Prostate gland (tissue), 2 donors: ENCODE data around the gene MYO1B. TPM values are rescaled to one million over a fixed set of nuclear protein-coding genes. Genes with fewer than 3 reads are reported as not detected.

ENCODE experiments used
- DNase-seq: peaks from one replicate; pipeline ENCODE4 v3.0.0-alpha.2; 2019; ENCODE audit warnings: low spot score
- H3K27ac ChIP-seq, 2 donors: fragments of 200-600 bp; sonication (generic); 2 replicates each; pipeline ENCODE4 v1.5.1; 2017 to 2019
- H3K27me3 ChIP-seq: fragments of 200-600 bp; sonication (generic); replicated peaks from 2 replicates; pipeline ENCODE4 v1.5.1; 2019; ENCODE audit not compliant: insufficient read depth
- H3K36me3 ChIP-seq, 2 donors: fragments of 200-600 bp; sonication (generic); 1 replicate in 1 of 2; 2 replicates in 1 of 2; pipeline versions ENCODE4 v1.5.1 to v1.8.1; 2017 to 2019
- H3K4me1 ChIP-seq: fragments of 200-600 bp; sonication (generic); replicated peaks from 2 replicates; pipeline ENCODE4 v1.5.1; 2019
- H3K4me3 ChIP-seq, 2 donors: fragments of 200-600 bp; sonication (generic); 2 replicates each; pipeline ENCODE4 v1.5.1; 2017 to 2019
- H3K9me3 ChIP-seq: fragments of 200-600 bp; sonication (generic); 2 replicates; pipeline ENCODE4 v1.5.1; 2017
- POLR2A ChIP-seq: fragments of 450-650 bp; IDR thresholded peaks from one replicate; pipeline ENCODE4 v1.6.1; 2016; ENCODE audit warnings: antibody characterized with exemption, mild to moderate bottlenecking
- POLR2AphosphoS5 ChIP-seq: sonication (generic); formaldehyde crosslinking; IDR thresholded peaks from one replicate; pipeline ENCODE4 v1.6.1; 2017; ENCODE audit warnings: antibody characterized with exemption
- WGBS: methylation state at CpG from one replicate; pipeline ENCODE4 v1.1.5; 2018; 5-methylcytosine and 5-hydroxymethylcytosine counted together
- intact Hi-C: fragments of 100-400 bp; cut with DNase I; formaldehyde crosslinking; loops from one replicate; pipeline ENCODE4 v1.14.2; 2022
- total RNA-seq, 2 donors: library from RNA; depleted of rRNA; stranded (reverse); fragments of >200 nt; gene quantifications; one replicate each; pipeline ENCODE4 v1.1.0, GENCODE V29; 2016
- TF ChIP-seq, protein P1 (sequence below), 4 experiments: fragments of 200-600 bp in 2 of 4; fragments of 450-650 bp in 2 of 4; sonication (generic) in 2 of 4; IDR thresholded peaks; 1 replicate in 3 of 4; 2 replicates in 1 of 4; pipeline ENCODE4 v1.5.1; 2016 to 2019; ENCODE audit warnings: antibody characterized with exemption in 4 of 4, mild to moderate bottlenecking in 2 of 4, moderate library complexity in 2 of 4

MYO1B gene
- total RNA-seq, 2 donors from 2014 or later, result 22.4 to 38.3 TPM

DNA sequence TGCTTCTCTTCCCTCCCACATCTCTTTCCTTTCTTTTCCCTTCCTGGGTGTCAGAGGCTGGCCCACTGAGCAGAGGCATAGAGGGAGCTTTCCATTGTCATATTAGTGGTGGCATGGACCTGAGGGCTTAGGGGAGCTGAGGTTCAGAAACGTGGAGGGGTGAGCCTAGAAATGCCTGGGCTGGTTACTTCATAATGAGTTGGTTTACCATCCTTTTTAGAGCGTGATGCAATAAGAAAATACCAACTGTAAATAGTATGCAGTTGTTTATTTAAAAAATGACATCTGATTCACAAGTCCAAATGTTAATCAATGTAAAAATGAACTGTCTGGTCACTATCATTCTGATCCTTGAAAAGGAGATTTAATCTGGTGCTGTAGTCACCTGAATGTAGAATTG is 46.3 kb downstream of the MYO1B start:
- Histone ChIP-seq H3K9me3 (no peaks in the 10 kb centered on the region), H3K4me1 (no peaks in the 10 kb centered on the region), H3K36me3 (no peaks in the 10 kb centered on the region), H3K27ac (no peak overlapping the region), H3K27me3 (no peaks in the 10 kb centered on the region), H3K4me3 (no peak overlapping the region)
- no peak for DNase-seq
- intact Hi-C loops, result no loop called here
- no peak for TF ChIP-seq POLR2A
- TF ChIP-seq POLR2AphosphoS5, result no peak
- TF ChIP-seq, protein P1, sequence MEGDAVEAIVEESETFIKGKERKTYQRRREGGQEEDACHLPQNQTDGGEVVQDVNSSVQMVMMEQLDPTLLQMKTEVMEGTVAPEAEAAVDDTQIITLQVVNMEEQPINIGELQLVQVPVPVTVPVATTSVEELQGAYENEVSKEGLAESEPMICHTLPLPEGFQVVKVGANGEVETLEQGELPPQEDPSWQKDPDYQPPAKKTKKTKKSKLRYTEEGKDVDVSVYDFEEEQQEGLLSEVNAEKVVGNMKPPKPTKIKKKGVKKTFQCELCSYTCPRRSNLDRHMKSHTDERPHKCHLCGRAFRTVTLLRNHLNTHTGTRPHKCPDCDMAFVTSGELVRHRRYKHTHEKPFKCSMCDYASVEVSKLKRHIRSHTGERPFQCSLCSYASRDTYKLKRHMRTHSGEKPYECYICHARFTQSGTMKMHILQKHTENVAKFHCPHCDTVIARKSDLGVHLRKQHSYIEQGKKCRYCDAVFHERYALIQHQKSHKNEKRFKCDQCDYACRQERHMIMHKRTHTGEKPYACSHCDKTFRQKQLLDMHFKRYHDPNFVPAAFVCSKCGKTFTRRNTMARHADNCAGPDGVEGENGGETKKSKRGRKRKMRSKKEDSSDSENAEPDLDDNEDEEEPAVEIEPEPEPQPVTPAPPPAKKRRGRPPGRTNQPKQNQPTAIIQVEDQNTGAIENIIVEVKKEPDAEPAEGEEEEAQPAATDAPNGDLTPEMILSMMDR (IDR thresholded peaks at IDR 0.05), result no peak
- 87% methylated on average over 2 of the region's 2 CpGs for WGBS

DNA sequence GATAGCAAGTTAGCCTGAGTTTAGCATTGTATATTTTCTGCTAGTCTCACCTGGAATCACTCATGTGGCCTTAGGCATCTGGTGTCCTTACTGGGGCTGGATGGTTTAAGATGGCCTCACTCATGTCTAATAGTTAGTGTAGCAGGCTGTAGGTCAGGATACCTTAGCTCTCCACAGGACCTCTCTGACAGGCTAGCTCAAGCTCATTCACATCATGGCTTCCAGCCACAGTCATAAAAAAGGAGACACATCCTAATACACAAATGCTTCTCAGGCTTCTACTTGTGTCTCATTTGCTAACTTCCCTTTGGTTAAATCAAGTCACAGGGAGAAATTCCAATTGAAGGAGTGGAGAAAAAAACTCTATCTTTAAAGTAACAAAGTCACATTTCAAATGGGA is 47.7 kb downstream of the MYO1B start:
- Histone ChIP-seq H3K4me1 (no peaks in the 10 kb centered on the region), H3K4me3 (no peak overlapping the region), H3K27ac (no peak overlapping the region), H3K9me3 (no peaks in the 10 kb centered on the region), H3K36me3 (no peaks in the 10 kb centered on the region), H3K27me3 (no peaks in the 10 kb centered on the region)
- TF ChIP-seq, protein P1 (IDR thresholded peaks at IDR 0.05), result no peak
- TF ChIP-seq POLR2AphosphoS5 (no peak), POLR2A (no peak)
- DNase-seq, result no peak
- intact Hi-C loops, result no loop called here

DNA sequence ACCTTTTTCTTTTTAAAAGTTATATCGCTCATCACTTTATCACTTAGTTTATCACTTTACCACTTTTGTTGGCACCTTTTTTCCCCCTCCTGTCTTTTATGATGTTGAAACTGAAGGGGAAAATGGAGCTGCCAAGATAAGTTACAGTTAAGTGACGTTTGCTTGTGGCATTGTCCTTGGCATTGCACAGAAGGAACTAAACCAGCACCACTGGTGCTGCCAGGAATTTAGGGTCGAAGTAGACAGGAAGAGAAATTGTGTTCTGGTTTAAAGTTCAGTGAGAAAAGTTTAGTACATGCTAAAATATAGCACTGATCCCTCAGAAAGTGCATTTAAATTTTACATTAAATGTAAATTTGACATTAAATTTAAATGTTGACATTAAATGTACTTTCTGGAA is 49.9 kb downstream of the MYO1B start:
- Histone ChIP-seq H3K4me3 (no peak overlapping the region), H3K27me3 (no peaks in the 10 kb centered on the region), H3K36me3 (no peaks in the 10 kb centered on the region), H3K9me3 (no peaks in the 10 kb centered on the region), H3K4me1 (no peaks in the 10 kb centered on the region), H3K27ac (no peak overlapping the region)
- TF ChIP-seq POLR2A, result no peak
- TF ChIP-seq POLR2AphosphoS5, result no peak
- TF ChIP-seq, protein P1 (IDR thresholded peaks at IDR 0.05), result no peak
- intact Hi-C loops, result no loop called here
- 20% methylated on average over 3 of the region's 3 CpGs for WGBS
- DNase-seq, result no peak

DNA sequence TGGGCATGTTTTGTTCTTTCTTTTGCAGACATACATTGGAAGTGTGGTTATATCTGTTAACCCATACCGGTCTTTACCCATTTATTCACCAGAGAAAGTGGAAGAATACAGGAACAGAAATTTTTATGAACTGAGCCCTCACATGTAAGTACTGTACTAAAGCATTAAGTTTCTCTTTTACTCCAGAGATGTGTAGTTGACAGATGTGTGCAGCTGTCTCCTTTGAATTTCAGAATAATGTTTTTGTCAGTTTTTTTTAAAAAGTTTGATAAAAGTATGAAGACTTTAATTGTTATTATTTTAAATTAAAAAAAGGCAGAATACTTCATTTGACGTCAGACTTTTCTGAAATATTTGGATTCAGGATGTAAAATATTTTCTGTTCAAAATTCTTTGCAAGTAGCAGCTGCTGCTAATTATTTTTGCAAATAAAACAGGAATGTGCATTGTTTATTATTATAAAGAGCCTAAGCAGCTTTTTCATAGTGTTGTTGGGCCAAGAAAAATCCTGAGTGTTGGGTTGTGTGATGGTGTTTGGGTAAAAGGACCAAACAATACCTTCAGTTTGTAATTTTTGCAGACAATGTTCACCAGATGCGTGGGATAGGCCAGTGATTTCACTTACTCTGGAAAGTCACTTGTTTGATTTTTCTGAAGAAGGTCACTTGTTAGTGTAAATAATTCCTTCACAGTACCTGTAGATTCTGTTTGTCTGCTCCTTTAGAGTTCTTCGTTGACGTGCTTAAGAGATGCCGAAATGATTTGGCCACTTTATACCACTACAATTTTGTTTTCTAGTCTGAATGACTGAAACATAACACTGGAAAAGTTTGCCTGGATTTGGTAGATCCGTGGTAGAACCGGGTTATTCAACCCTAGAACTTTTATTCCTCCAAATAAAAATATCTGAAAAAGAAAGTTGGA is 51.1 kb downstream of the MYO1B start:
- Histone ChIP-seq H3K27me3 (no peaks in the 10 kb centered on the region), H3K4me1 (no peaks in the 10 kb centered on the region), H3K27ac (no peak overlapping the region), H3K4me3 (no peak overlapping the region), H3K9me3 (no peaks in the 10 kb centered on the region), H3K36me3 (no peaks in the 10 kb centered on the region)
- 78% methylated on average over 8 of the region's 8 CpGs for WGBS
- TF ChIP-seq, protein P1 (IDR thresholded peaks at IDR 0.05), result no peak
- TF ChIP-seq POLR2AphosphoS5, result no peak
- no peak for TF ChIP-seq POLR2A
- DNase-seq, result no peak
- intact Hi-C loops, result no loop called here

DNA sequence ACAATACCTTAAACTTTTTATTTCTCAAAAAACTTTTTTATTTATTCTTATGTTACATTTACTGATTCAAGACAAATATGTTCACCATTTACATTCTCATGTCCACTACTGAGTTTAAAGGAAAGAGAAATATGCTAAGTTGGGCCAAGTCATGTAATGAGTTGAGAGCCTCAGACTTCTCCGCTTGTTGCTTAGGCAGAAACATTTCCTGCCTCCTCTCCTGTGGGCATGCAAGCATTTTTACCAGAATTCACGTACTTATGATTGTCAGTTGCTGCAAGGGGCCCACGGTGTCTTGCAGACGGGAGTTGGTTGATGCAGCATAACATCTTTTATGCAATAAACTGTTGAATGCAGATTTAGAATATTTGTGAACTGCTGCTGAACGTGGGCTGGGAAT is 51.8 kb downstream of the MYO1B start:
- Histone ChIP-seq H3K4me1 (no peaks in the 10 kb centered on the region), H3K36me3 (no peaks in the 10 kb centered on the region), H3K27me3 (no peaks in the 10 kb centered on the region), H3K9me3 (no peaks in the 10 kb centered on the region), H3K4me3 (no peak overlapping the region), H3K27ac (no peak overlapping the region)
- intact Hi-C loops, result no loop called here
- TF ChIP-seq, protein P1 (IDR thresholded peaks at IDR 0.05), result no peak
- TF ChIP-seq POLR2AphosphoS5 (no peak), POLR2A (no peak)
- WGBS, result 69% methylated on average over 5 of the region's 5 CpGs
- no peak for DNase-seq
